Mesenchymal stem cell (in vitro differentiated cells and primary cell): Measurements from ENCODE around the gene ZCCHC9.

ENCODE experiments used
- DNase-seq: peaks from one replicate; pipeline ENCODE4 v3.0.0-alpha.2; 2013
- H2AFZ ChIP-seq: one replicate; pipeline ENCODE4 v1.6.1; 2013; ENCODE audit warnings: low read depth, mild to moderate bottlenecking, control low read depth, inconsistent platforms, low read length, moderate library complexity
- H2AK5ac ChIP-seq: 2 replicates; pipeline ENCODE4 v1.6.1; 2013; ENCODE audit warnings: low read length, moderate library complexity, mild to moderate bottlenecking, inconsistent platforms; ENCODE audit not compliant: severe bottlenecking
- H2BK120ac ChIP-seq: one replicate; pipeline ENCODE4 v1.6.1; 2013; ENCODE audit warnings: low read depth, mild to moderate bottlenecking, inconsistent platforms, low read length, moderate library complexity
- H2BK12ac ChIP-seq, 2 experiments: one replicate each; pipeline ENCODE4 v1.6.1; 2013; ENCODE audit warnings: inconsistent platforms in 2 of 2, low read length in 2 of 2, mild to moderate bottlenecking in 2 of 2, moderate library complexity in 2 of 2, control low read depth in 1 of 2
- H2BK15ac ChIP-seq: one replicate; pipeline ENCODE4 v1.6.1; 2013; ENCODE audit warnings: mild to moderate bottlenecking, low read depth, inconsistent platforms; ENCODE audit not compliant: poor library complexity, severe bottlenecking
- H2BK5ac ChIP-seq: 2 replicates; pipeline ENCODE4 v1.6.1; 2013; ENCODE audit warnings: low read depth, mild to moderate bottlenecking, low read length, control low read depth, inconsistent platforms; ENCODE audit not compliant: poor library complexity, severe bottlenecking
- H3K14ac ChIP-seq, 2 experiments: one replicate each; pipeline ENCODE4 v1.6.1; 2013; ENCODE audit warnings: inconsistent platforms in 2 of 2, low read length in 2 of 2, control low read depth in 1 of 2, mild to moderate bottlenecking in 1 of 2, moderate library complexity in 1 of 2
- H3K18ac ChIP-seq, 2 experiments: one replicate each; pipeline ENCODE4 v1.6.1; 2013; ENCODE audit warnings: inconsistent platforms in 2 of 2, low read length in 2 of 2, control low read depth in 1 of 2, low read depth in 1 of 2, mild to moderate bottlenecking in 1 of 2
- H3K23ac ChIP-seq, 2 experiments: one replicate each; pipeline ENCODE4 v1.6.1; 2013; ENCODE audit warnings: inconsistent platforms in 2 of 2, low read length in 2 of 2, mild to moderate bottlenecking in 2 of 2, moderate library complexity in 2 of 2, control low read depth in 1 of 2
- H3K27ac ChIP-seq: 2 replicates; pipeline ENCODE4 v1.5.1; 2013; ENCODE audit warnings: mild to moderate bottlenecking, moderate library complexity, low read length, control low read depth, inconsistent platforms; ENCODE audit not compliant: poor library complexity, severe bottlenecking
- H3K27me3 ChIP-seq, 2 experiments: 2 replicates each; pipeline versions ENCODE4 v1.6.1 to v1.7.0; 2013; ENCODE audit warnings: low read length in 2 of 2, mild to moderate bottlenecking in 2 of 2, moderate library complexity in 2 of 2, control low read depth in 1 of 2, inconsistent platforms in 1 of 2; ENCODE audit not compliant: control insufficient read depth in 1 of 2, insufficient read depth in 1 of 2
- H3K36me3 ChIP-seq, 2 experiments: 2 replicates each; pipeline versions ENCODE4 v1.6.1 to v1.7.0; 2013; ENCODE audit warnings: low read length in 2 of 2, control low read depth in 1 of 2, inconsistent platforms in 1 of 2, low read depth in 1 of 2, mild to moderate bottlenecking in 1 of 2; ENCODE audit not compliant: insufficient read depth in 2 of 2, control insufficient read depth in 1 of 2
- H3K4ac ChIP-seq, 2 experiments: one replicate each; pipeline ENCODE4 v1.6.1; 2013; ENCODE audit warnings: inconsistent platforms in 2 of 2, low read length in 2 of 2, mild to moderate bottlenecking in 2 of 2, moderate library complexity in 2 of 2, control low read depth in 1 of 2, low read depth in 1 of 2
- H3K4me1 ChIP-seq: 2 replicates; pipeline ENCODE4 v1.6.1; 2013; ENCODE audit warnings: low read depth, low read length, control low read depth; ENCODE audit not compliant: control insufficient read depth, insufficient read depth
- H3K4me2 ChIP-seq: 2 replicates; pipeline ENCODE4 v1.6.1; 2013; ENCODE audit warnings: low read length, mild to moderate bottlenecking, inconsistent platforms; ENCODE audit not compliant: poor library complexity, severe bottlenecking
- H3K4me3 ChIP-seq, 2 experiments: 2 replicates each; pipeline versions ENCODE4 v1.5.1 to v1.7.0; 2013; ENCODE audit warnings: low read length in 2 of 2, mild to moderate bottlenecking in 2 of 2, control low read depth in 1 of 2, low read depth in 1 of 2; ENCODE audit not compliant: insufficient read depth in 1 of 2
- H3K79me1 ChIP-seq: replicated peaks from 2 replicates; pipeline ENCODE4 v1.6.1; 2013; ENCODE audit warnings: mild to moderate bottlenecking, control low read depth, low read length, inconsistent platforms; ENCODE audit not compliant: poor library complexity, severe bottlenecking
- H3K9ac ChIP-seq: 2 replicates; pipeline ENCODE4 v1.7.0; 2013; ENCODE audit warnings: mild to moderate bottlenecking, low read length, moderate library complexity
- H3K9me3 ChIP-seq: 2 replicates; pipeline ENCODE4 v1.7.0; 2013; ENCODE audit warnings: mild to moderate bottlenecking, low read length; ENCODE audit not compliant: control insufficient read depth
- H4K8ac ChIP-seq: one replicate; pipeline ENCODE4 v1.6.1; 2013; ENCODE audit warnings: inconsistent platforms, mild to moderate bottlenecking, low read length, moderate library complexity
- H4K91ac ChIP-seq: one replicate; pipeline ENCODE4 v1.6.1; 2013; ENCODE audit warnings: mild to moderate bottlenecking, low read length, inconsistent platforms
- whole genome bisulfite sequencing: methylation state at CpG from one replicate; pipeline ENCODE4 v1.1.7; 2013; ENCODE audit warnings: mixed read lengths; 5-methylcytosine and 5-hydroxymethylcytosine counted together

ZCCHC9 gene

GRCh38 chr5:81334304-81335061 lies 33.1 kb downstream of the ZCCHC9 start:
- H3K27ac ChIP-seq: no peak overlapping the region
- no peak overlapping the region for H2BK15ac ChIP-seq
- H2AK5ac ChIP-seq: no peak overlapping the region
- no peaks in the 10 kb centered on the region for H3K36me3 ChIP-seq
- no peak overlapping the region for H3K23ac ChIP-seq
- no peak for DNase-seq
- no peaks in the 10 kb centered on the region for H3K79me1 ChIP-seq
- no peak overlapping the region for H3K4ac ChIP-seq
- no peak overlapping the region for H4K8ac ChIP-seq
- no peak overlapping the region for H4K91ac ChIP-seq
- no peak overlapping the region for H2BK5ac ChIP-seq
- no peak overlapping the region for H2BK120ac ChIP-seq
- H3K18ac ChIP-seq: no peak overlapping the region
- H2BK12ac ChIP-seq: no peak overlapping the region
- H3K9me3 ChIP-seq: no peaks in the 10 kb centered on the region
- H3K4me2 ChIP-seq: no peak overlapping the region
- H3K9ac ChIP-seq: peak overlapping the region; percentile 64
- H3K27me3 ChIP-seq: no peaks in the 10 kb centered on the region
- peak overlapping the region in 1 of 2 experiments; percentile 78 for H3K4me3 ChIP-seq
- no peak overlapping the region for H2AFZ ChIP-seq
- no peaks in the 10 kb centered on the region for H3K4me1 ChIP-seq
- 82% methylated on average over 13 of the region's 14 CpGs for WGBS
- no peak overlapping the region for H3K14ac ChIP-seq

GRCh38 chr5:81335946-81336345 lies 34.6 kb downstream of the ZCCHC9 start:
- Histone ChIP-seq H3K27ac (no peak overlapping the region), H2AFZ (no peak overlapping the region), H3K14ac (no peak overlapping the region), H3K9me3 (no peaks in the 10 kb centered on the region), H3K27me3 (no peaks in the 10 kb centered on the region), H3K36me3 (no peaks in the 10 kb centered on the region), H3K9ac (no peak overlapping the region), H3K4me1 (no peaks in the 10 kb centered on the region), H2BK12ac (no peak overlapping the region), H4K91ac (no peak overlapping the region), H4K8ac (no peak overlapping the region), H3K23ac (no peak overlapping the region), H2BK120ac (no peak overlapping the region), H2BK15ac (no peak overlapping the region), H3K79me1 (no peaks in the 10 kb centered on the region), H3K18ac (no peak overlapping the region), H3K4ac (no peak overlapping the region), H2BK5ac (no peak overlapping the region), H2AK5ac (no peak overlapping the region), H3K4me3 (no peak overlapping the region), H3K4me2 (no peak overlapping the region)
- no peak for DNase-seq
- 40% methylated on average over 1 of the region's 2 CpGs for WGBS

- no peak overlapping the region for H4K91ac ChIP-seq
- no peak overlapping the region for H2AK5ac ChIP-seq
- no peak overlapping the region for H2AFZ ChIP-seq
- no CpG with 5 or more reads among the region's 1 CpG for WGBS
- H3K4me2 ChIP-seq: no peak overlapping the region
- no peak overlapping the region for H4K8ac ChIP-seq
- H3K9me3 ChIP-seq: no peaks in the 10 kb centered on the region
- no peak overlapping the region for H3K27ac ChIP-seq
- H3K4ac ChIP-seq: no peak overlapping the region
- no peak overlapping the region for H2BK15ac ChIP-seq
- no peaks in the 10 kb centered on the region for H3K79me1 ChIP-seq
- H3K4me3 ChIP-seq: no peak overlapping the region
- H2BK12ac ChIP-seq: no peak overlapping the region
- no peak overlapping the region for H3K23ac ChIP-seq
- no peak overlapping the region for H3K14ac ChIP-seq
- DNase-seq: peak; percentile 43
- no peak overlapping the region for H3K18ac ChIP-seq
- H3K4me1 ChIP-seq: no peaks in the 10 kb centered on the region
- no peak overlapping the region for H2BK120ac ChIP-seq
- no peaks in the 10 kb centered on the region for H3K27me3 ChIP-seq
- no peak overlapping the region for H3K9ac ChIP-seq
- H2BK5ac ChIP-seq: no peak overlapping the region
- H3K36me3 ChIP-seq: no peaks in the 10 kb centered on the region
Measured at GRCh38 chr5:81336556-81336955, 35.2 kb downstream of the ZCCHC9 start.

GRCh38 chr5:81337803-81338202 lies 36.4 kb downstream of the ZCCHC9 start:
- H3K27me3 ChIP-seq: no peaks in the 10 kb centered on the region
- H2BK12ac ChIP-seq: no peak overlapping the region
- no peak overlapping the region for H2AK5ac ChIP-seq
- 60% methylated on average over 2 of the region's 2 CpGs for WGBS
- no peak overlapping the region for H3K14ac ChIP-seq
- no peak overlapping the region for H4K91ac ChIP-seq
- no peak overlapping the region for H2BK120ac ChIP-seq
- H3K23ac ChIP-seq: no peak overlapping the region
- H3K36me3 ChIP-seq: no peaks in the 10 kb centered on the region
- no peak overlapping the region for H2BK15ac ChIP-seq
- no peak overlapping the region for H2BK5ac ChIP-seq
- H3K9ac ChIP-seq: no peak overlapping the region
- H3K79me1 ChIP-seq: no peaks in the 10 kb centered on the region
- no peak overlapping the region for H3K4ac ChIP-seq
- no peak overlapping the region for H2AFZ ChIP-seq
- no peak overlapping the region for H3K18ac ChIP-seq
- no peak overlapping the region for H3K4me2 ChIP-seq
- no peaks in the 10 kb centered on the region for H3K4me1 ChIP-seq
- H3K4me3 ChIP-seq: no peak overlapping the region
- no peaks in the 10 kb centered on the region for H3K9me3 ChIP-seq
- no peak overlapping the region for H3K27ac ChIP-seq
- no peak overlapping the region for H4K8ac ChIP-seq
- DNase-seq: no peak
